K562 (cell line): ENCODE measurements around the gene LMNTD2. TPM values are rescaled to one million over a fixed set of nuclear protein-coding genes. Genes with fewer than 3 reads are reported as not detected.

ENCODE experiments used
- ATAC-seq: fragments of 200-7000 bp; cut with Tn5 transposase; 3 replicates; pipeline ENCODE4 v1.9.1; 2020; ENCODE audit warnings: moderate library complexity
- BruUV-seq: library from RNA; stranded (reverse); fragments of 400-500 nt; replicated peaks from 2 replicates; lab custom pipeline; 2021; lab: Mats Ljungman, UMichigan
- CTCF ChIA-PET: fragments of 300-600 bp; formaldehyde crosslinking; extraction: SDS; loops from one replicate; lab custom pipeline; 2021; ENCODE audit warnings: low intra/inter-chr PET ratio; lab: Yijun Ruan, JAX
- POLR2A ChIA-PET: fragments of 300-600, 350-650 bp; sonication (Branson Sonifier 250); formaldehyde crosslinking; extraction: SDS; loops from one replicate; lab custom pipeline; 2021; ENCODE audit warnings: antibody characterized with exemption, inconsistent platforms; lab: Yijun Ruan, JAX
- DNase-seq, 4 experiments: peaks; one replicate each; pipeline versions ENCODE4 v3.0.0 to v3.0.0-alpha.2; 2011 to 2018; ENCODE audit warnings: low spot score in 3 of 4, mixed read lengths in 3 of 4; ENCODE audit errors: extremely low read depth in 1 of 4
- FAIRE-seq: peaks from 2 replicates; lab custom pipeline; 2011; peaks lifted over from hg19 to GRCh38; lab: Jason Lieb, UNC
- H2AFZ ChIP-seq: 2 replicates; pipeline ENCODE4 v1.6.0; 2011; ENCODE audit warnings: low read depth, low read length, control low read depth, inconsistent platforms
- H3K27ac ChIP-seq: fragments of 200-600 bp; 3 replicates; pipeline ENCODE4 v1.8.0; 2011; ENCODE audit warnings: low read depth, mild to moderate bottlenecking, control low read depth, inconsistent platforms, low read length, moderate library complexity, mixed read lengths; ENCODE audit errors: extremely low read depth
- H3K27me3 ChIP-seq, 2 experiments: fragments of 300-600 bp in 1 of 2; 2 replicates in 1 of 2; 3 replicates in 1 of 2; pipeline versions ENCODE4 v1.6.0 to v1.8.0; 2011; ENCODE audit warnings: inconsistent platforms in 2 of 2, low read length in 2 of 2, mild to moderate bottlenecking in 1 of 2, mixed read lengths in 1 of 2, moderate library complexity in 1 of 2; ENCODE audit not compliant: control insufficient read depth in 2 of 2, insufficient read depth in 2 of 2
- H3K36me3 ChIP-seq: fragments of 300-600 bp; 3 replicates; pipeline ENCODE4 v1.8.0; 2011; ENCODE audit warnings: mild to moderate bottlenecking, low read length, inconsistent platforms; ENCODE audit not compliant: control insufficient read depth, insufficient read depth
- H3K4me1 ChIP-seq, 2 experiments: fragments of 200-600 bp in 1 of 2; replicated peaks in 1 of 2; 2 replicates in 1 of 2; 3 replicates in 1 of 2; pipeline versions ENCODE4 v1.5.1 to v1.8.0; 2011; ENCODE audit warnings: inconsistent platforms in 2 of 2, low read length in 2 of 2, mild to moderate bottlenecking in 1 of 2, mixed read lengths in 1 of 2, moderate library complexity in 1 of 2; ENCODE audit not compliant: control insufficient read depth in 2 of 2, insufficient read depth in 2 of 2
- H3K4me2 ChIP-seq: 2 replicates; pipeline ENCODE4 v1.6.1; 2011; ENCODE audit warnings: low read length, control low read depth, inconsistent platforms, mixed read lengths; ENCODE audit not compliant: insufficient read depth
- H3K4me3 ChIP-seq: fragments of 200-600 bp; sonication (generic), shearing (Covaris generic); 2 replicates; pipeline ENCODE4 v1.5.1; 2016; ENCODE audit warnings: control low read depth, inconsistent platforms
- H3K79me2 ChIP-seq: fragments of 200-600 bp; 3 replicates; pipeline ENCODE4 v1.8.0; 2011; ENCODE audit warnings: low read length, inconsistent platforms; ENCODE audit not compliant: control insufficient read depth, insufficient read depth
- H3K9ac ChIP-seq, 2 experiments: 2 replicates each; pipeline versions ENCODE4 v1.6.0 to v1.6.1; 2011; ENCODE audit warnings: low read depth in 2 of 2, low read length in 2 of 2, control low read depth in 1 of 2, inconsistent platforms in 1 of 2, mild to moderate bottlenecking in 1 of 2, mixed read lengths in 1 of 2; ENCODE audit not compliant: insufficient read depth in 1 of 2
- H3K9me1 ChIP-seq: one replicate; pipeline ENCODE4 v1.6.0; 2011; ENCODE audit warnings: inconsistent platforms, mild to moderate bottlenecking, low read length, moderate library complexity; ENCODE audit not compliant: control insufficient read depth, insufficient read depth
- H3K9me3 ChIP-seq: replicated peaks from 2 replicates; pipeline ENCODE4 v1.5.1; 2011; ENCODE audit warnings: low read depth, low read length, inconsistent platforms; ENCODE audit not compliant: control insufficient read depth, insufficient read depth
- H4K20me1 ChIP-seq: replicated peaks from 2 replicates; pipeline ENCODE4 v1.6.1; 2011; ENCODE audit warnings: low read length, inconsistent platforms, mixed read lengths; ENCODE audit not compliant: control insufficient read depth, insufficient read depth
- BACH1 ChIP-seq: fragments of 200-800 bp; sonication (Bioruptor generic); IDR thresholded peaks from 2 replicates; pipeline ENCODE4 v1.6.1; 2016; ENCODE audit warnings: missing genetic modification characterization, missing compliant biosample characterization
- CBFA2T2 ChIP-seq: fragments of 450-650 bp; conservative IDR thresholded peaks from 2 replicates; pipeline ENCODE4 v1.6.1; 2017; ENCODE audit warnings: mild to moderate bottlenecking
- CREBBP ChIP-seq: IDR thresholded peaks from one replicate; pipeline ENCODE4 v1.6.1; 2012; ENCODE audit warnings: low read depth, mild to moderate bottlenecking, control low read depth, inconsistent platforms, low read length
- KLF13 ChIP-seq: fragments of 450-650 bp; IDR thresholded peaks from 2 replicates; pipeline ENCODE4 v1.6.1; 2016; ENCODE audit warnings: missing genetic modification characterization, low read depth, mild to moderate bottlenecking, missing compliant biosample characterization, moderate library complexity, borderline replicate concordance
- NFE2 ChIP-seq: IDR thresholded peaks from 2 replicates; pipeline ENCODE4 v1.6.1; 2014; ENCODE audit warnings: antibody characterized with exemption, low read depth
- SRSF9 ChIP-seq: fragments of 200-400 bp; formaldehyde crosslinking; IDR thresholded peaks from 2 replicates; pipeline ENCODE4 v1.6.1; 2017; ENCODE audit warnings: low read depth, low read length, borderline replicate concordance
- ZC3H11A ChIP-seq: IDR thresholded peaks from 2 replicates; pipeline ENCODE4 v1.6.1; 2012; ENCODE audit warnings: low read depth, low read length, improper control_type of control experiment
- ZKSCAN1 ChIP-seq: fragments of 150-350 bp; IDR thresholded peaks from 2 replicates; pipeline ENCODE4 v1.6.1; 2016; ENCODE audit warnings: low read depth, low read length
- ZNF121 ChIP-seq: sonication (generic); formaldehyde crosslinking; conservative IDR thresholded peaks from 2 replicates; pipeline ENCODE4 v1.8.0; 2022; ENCODE audit warnings: missing genetic modification reagents
- ZNF140 ChIP-seq: fragments of 250-450 bp; sonication (Bioruptor Pico); IDR thresholded peaks from 2 replicates; pipeline ENCODE4 v1.8.0; 2021; ENCODE audit warnings: moderate library complexity, mild to moderate bottlenecking, inconsistent platforms
- WGBS: fragments of 100-300 bp; shearing (Covaris generic); methylation state at CpG from one replicate; pipeline ENCODE4 v1.1.6; 2016; ENCODE audit warnings: low coverage, mixed read lengths; ENCODE audit not compliant: insufficient coverage; ENCODE audit errors: missing lambda C conversion rate; 5-methylcytosine and 5-hydroxymethylcytosine counted together
- in situ Hi-C: fragments of 300-500 bp; cut with MboI; formaldehyde crosslinking; loops from 4 replicates; pipeline ENCODE4 v1.15.0; 2018; ENCODE audit warnings: inconsistent platforms, mixed read lengths
- intact Hi-C: fragments of 100-400 bp; cut with micrococcal nuclease; formaldehyde crosslinking; loops from 2 replicates; pipeline ENCODE4 v1.14.2; 2022
- polyA plus RNA-seq, 8 experiments: library from polyadenylated mRNA; depleted of rRNA in 4 of 8; stranded (reverse) in 5 of 8; unstranded in 3 of 8; fragments of >200 nt; fragmentation: Nextera tagmentation in 2 of 8; fragmentation: Illumina TruSeq in 1 of 8; extraction: Ambion mirVana in 2 of 8; extraction: Trizol in 1 of 8; gene quantifications; 2 replicates each; pipeline versions ENCODE4 v1.2.1 to v1.2.3, GENCODE V29; 2011 to 2014; ENCODE audit warnings: inconsistent platforms in 1 of 8, missing spikeins in 1 of 8
- total RNA-seq, 7 experiments: library from RNA; depleted of rRNA in 6 of 7; stranded (reverse); fragments of >200 nt in 6 of 7; fragmentation: Illumina TruSeq in 2 of 7; extraction: Trizol in 2 of 7; gene quantifications; 2 replicates each; pipeline versions ENCODE4 v1.2.1 to v1.2.3, GENCODE V29; 2011 to 2021; ENCODE audit warnings: low replicate concordance in 1 of 7
- TF ChIP-seq, protein P1 (sequence below): fragments of 250-450 bp; sonication (Bioruptor Pico); IDR thresholded peaks from 2 replicates; pipeline ENCODE4 v1.8.0; 2022; ENCODE audit warnings: moderate library complexity, mild to moderate bottlenecking, inconsistent platforms
- TF ChIP-seq, protein P2 (sequence below): fragments of 450-650 bp; IDR thresholded peaks from 2 replicates; pipeline ENCODE4 v1.6.1; 2014; ENCODE audit warnings: low read depth, mild to moderate bottlenecking, moderate library complexity, borderline replicate concordance
- TF ChIP-seq, protein P3 (sequence below): sonication (generic); formaldehyde crosslinking; IDR thresholded peaks from 2 replicates; pipeline ENCODE4 v1.8.1; 2023; ENCODE audit warnings: mild to moderate bottlenecking, missing genetic modification reagents
- TF ChIP-seq, protein P4 (sequence below): IDR thresholded peaks from 3 replicates; pipeline ENCODE4 v1.6.1; 2011; ENCODE audit warnings: borderline replicate concordance, mild to moderate bottlenecking, moderate library complexity; ENCODE audit not compliant: insufficient read length; ENCODE audit errors: extremely low read depth

Gene LMNTD2
- total and polyA plus RNA-seq, 9 of the 15 experiments (the other 6 are each of a cell fraction or from before 2014, with no cell fraction given), result 0.48 to 4.2 (median 1.5) TPM; not detected in 3

DNA sequence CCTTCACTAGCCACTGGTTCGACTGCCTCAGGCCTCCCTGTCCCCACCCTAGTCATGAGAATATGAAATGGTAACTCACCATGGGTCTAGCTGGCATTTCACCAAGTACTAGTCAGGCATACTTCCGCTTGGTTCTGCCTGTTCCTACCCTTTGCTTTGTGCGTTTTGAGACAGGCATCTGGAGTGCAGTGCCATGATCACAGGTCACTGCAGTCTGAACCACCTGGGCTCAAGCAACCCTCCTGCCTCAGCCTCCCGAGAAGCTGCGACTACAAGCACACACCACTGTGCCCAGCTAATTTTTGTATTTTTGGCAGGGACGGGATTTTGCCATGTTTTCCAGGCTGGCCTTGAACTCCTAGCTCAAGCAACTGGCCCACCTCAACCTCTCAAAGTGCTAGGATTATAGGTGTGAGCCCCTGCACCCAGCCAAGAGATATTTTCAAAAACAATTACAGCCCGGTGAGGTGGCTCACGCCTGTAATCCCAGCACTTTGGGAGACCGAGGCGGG is 39.3 kb downstream of the LMNTD2 start:
- intact Hi-C loops, result no loop called here
- Histone ChIP-seq H2AFZ (no peak overlapping the region), H4K20me1 (no peaks in the 10 kb centered on the region), H3K4me2 (no peak overlapping the region), H3K27ac (no peak overlapping the region), H3K4me1 (peaks cover 0 to 21% of the 10 kb centered on the region in 2 experiments; a peak in 3 of 5 replicates), H3K36me3 (no peaks in the 10 kb centered on the region), H3K9me1 (no peaks in the 10 kb centered on the region), H3K9ac (no peak overlapping the region), H3K9me3 (peaks cover 6% of the 10 kb centered on the region; the same call in 1 of the 2 replicates), H3K79me2 (no peaks in the 10 kb centered on the region), H3K4me3 (no peak overlapping the region), H3K27me3 (no peaks in the 10 kb centered on the region)
- in situ Hi-C loops, result no loop called here
- FAIRE-seq (no peak), ATAC-seq (no peak), DNase-seq (no peak)
- no TSS peak for BruUV-seq
- 89% methylated on average over 7 of the region's 10 CpGs for WGBS
- ChIA-PET CTCF (no interaction called here), POLR2A (interaction anchor here (1.1 kb wide), 1 partner anchor 11 kb away, joined by 5 read pairs; no protein-coding TSS in a partner anchor)
- TF ChIP-seq, protein P1, sequence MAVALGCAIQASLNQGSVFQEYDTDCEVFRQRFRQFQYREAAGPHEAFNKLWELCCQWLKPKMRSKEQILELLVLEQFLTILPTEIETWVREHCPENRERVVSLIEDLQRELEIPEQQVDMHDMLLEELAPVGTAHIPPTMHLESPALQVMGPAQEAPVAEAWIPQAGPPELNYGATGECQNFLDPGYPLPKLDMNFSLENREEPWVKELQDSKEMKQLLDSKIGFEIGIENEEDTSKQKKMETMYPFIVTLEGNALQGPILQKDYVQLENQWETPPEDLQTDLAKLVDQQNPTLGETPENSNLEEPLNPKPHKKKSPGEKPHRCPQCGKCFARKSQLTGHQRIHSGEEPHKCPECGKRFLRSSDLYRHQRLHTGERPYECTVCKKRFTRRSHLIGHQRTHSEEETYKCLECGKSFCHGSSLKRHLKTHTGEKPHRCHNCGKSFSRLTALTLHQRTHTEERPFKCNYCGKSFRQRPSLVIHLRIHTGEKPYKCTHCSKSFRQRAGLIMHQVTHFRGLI (CRISPR knock-in tag), result no peak
- no peak for TF ChIP-seq BACH1
- TF ChIP-seq, protein P2, sequence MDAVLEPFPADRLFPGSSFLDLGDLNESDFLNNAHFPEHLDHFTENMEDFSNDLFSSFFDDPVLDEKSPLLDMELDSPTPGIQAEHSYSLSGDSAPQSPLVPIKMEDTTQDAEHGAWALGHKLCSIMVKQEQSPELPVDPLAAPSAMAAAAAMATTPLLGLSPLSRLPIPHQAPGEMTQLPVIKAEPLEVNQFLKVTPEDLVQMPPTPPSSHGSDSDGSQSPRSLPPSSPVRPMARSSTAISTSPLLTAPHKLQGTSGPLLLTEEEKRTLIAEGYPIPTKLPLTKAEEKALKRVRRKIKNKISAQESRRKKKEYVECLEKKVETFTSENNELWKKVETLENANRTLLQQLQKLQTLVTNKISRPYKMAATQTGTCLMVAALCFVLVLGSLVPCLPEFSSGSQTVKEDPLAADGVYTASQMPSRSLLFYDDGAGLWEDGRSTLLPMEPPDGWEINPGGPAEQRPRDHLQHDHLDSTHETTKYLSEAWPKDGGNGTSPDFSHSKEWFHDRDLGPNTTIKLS, result no peak
- no peak for TF ChIP-seq CBFA2T2
- TF ChIP-seq, protein P3, sequence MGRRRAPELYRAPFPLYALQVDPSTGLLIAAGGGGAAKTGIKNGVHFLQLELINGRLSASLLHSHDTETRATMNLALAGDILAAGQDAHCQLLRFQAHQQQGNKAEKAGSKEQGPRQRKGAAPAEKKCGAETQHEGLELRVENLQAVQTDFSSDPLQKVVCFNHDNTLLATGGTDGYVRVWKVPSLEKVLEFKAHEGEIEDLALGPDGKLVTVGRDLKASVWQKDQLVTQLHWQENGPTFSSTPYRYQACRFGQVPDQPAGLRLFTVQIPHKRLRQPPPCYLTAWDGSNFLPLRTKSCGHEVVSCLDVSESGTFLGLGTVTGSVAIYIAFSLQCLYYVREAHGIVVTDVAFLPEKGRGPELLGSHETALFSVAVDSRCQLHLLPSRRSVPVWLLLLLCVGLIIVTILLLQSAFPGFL (CRISPR knock-in tag), result no peak
- no peak for TF ChIP-seq SRSF9
- TF ChIP-seq, protein P4, sequence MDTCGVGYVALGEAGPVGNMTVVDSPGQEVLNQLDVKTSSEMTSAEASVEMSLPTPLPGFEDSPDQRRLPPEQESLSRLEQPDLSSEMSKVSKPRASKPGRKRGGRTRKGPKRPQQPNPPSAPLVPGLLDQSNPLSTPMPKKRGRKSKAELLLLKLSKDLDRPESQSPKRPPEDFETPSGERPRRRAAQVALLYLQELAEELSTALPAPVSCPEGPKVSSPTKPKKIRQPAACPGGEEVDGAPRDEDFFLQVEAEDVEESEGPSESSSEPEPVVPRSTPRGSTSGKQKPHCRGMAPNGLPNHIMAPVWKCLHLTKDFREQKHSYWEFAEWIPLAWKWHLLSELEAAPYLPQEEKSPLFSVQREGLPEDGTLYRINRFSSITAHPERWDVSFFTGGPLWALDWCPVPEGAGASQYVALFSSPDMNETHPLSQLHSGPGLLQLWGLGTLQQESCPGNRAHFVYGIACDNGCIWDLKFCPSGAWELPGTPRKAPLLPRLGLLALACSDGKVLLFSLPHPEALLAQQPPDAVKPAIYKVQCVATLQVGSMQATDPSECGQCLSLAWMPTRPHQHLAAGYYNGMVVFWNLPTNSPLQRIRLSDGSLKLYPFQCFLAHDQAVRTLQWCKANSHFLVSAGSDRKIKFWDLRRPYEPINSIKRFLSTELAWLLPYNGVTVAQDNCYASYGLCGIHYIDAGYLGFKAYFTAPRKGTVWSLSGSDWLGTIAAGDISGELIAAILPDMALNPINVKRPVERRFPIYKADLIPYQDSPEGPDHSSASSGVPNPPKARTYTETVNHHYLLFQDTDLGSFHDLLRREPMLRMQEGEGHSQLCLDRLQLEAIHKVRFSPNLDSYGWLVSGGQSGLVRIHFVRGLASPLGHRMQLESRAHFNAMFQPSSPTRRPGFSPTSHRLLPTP, result no peak
- TF ChIP-seq ZNF140 (CRISPR knock-in tag), result no peak
- TF ChIP-seq ZC3H11A, result no peak
- no peak for TF ChIP-seq CREBBP
- no peak for TF ChIP-seq KLF13 (tag)
- TF ChIP-seq ZKSCAN1, result no peak
- TF ChIP-seq ZNF121 (CRISPR knock-in tag), result no peak
- TF ChIP-seq NFE2, result no peak
